AG04449 (cell line): ENCODE results near the gene HAND2.

Source experiments
- CTCF ChIA-PET: fragments of 350-600 bp; formaldehyde crosslinking; extraction: SDS; loops from one replicate; lab custom pipeline; 2021; ENCODE audit warnings: antibody characterized with exemption; lab: Yijun Ruan, JAX
- POLR2A ChIA-PET: fragments of 400-600, 350-600 bp; formaldehyde crosslinking; extraction: SDS; loops from one replicate; lab custom pipeline; 2020; ENCODE audit warnings: antibody characterized with exemption, inconsistent platforms; lab: Yijun Ruan, JAX
- DNase-seq: peaks from one replicate; pipeline ENCODE4 v3.0.0-alpha.2; 2010; ENCODE audit warnings: low read depth, low spot score
- H3K4me3 ChIP-seq: 2 replicates; pipeline ENCODE4 v1.5.1; 2011; ENCODE audit warnings: low read depth, mild to moderate bottlenecking, control low read depth, low read length
- CTCF ChIP-seq: IDR thresholded peaks from one replicate; pipeline ENCODE4 v1.5.1; 2011; ENCODE audit warnings: mild to moderate bottlenecking, moderate library complexity, low read length, control low read depth, inconsistent platforms; ENCODE audit not compliant: insufficient read depth; ENCODE audit errors: missing control alignments

HAND2 gene

GRCh38 chr4:173478913-173479283 is 51.1 kb downstream of the HAND2 start:
- no peak for TF ChIP-seq CTCF
- DNase-seq, result no peak
- H3K4me3 ChIP-seq, result no peak overlapping the region
- CTCF ChIA-PET, result interaction anchor here (0.8 to 2.8 kb wide), 4 partner anchors 15 to 89 kb away, joined by 3 to 12 read pairs (median 4); no protein-coding TSS in a partner anchor
- POLR2A ChIA-PET, result interaction anchor here (1.1 kb wide), 1 partner anchor 53 kb away, joined by 3 read pairs; no protein-coding TSS in a partner anchor

GRCh38 chr4:173478201-173478912 is 51.7 kb downstream of the HAND2 start:
- ChIA-PET CTCF (interaction anchor here (0.8 to 2.8 kb wide), 6 partner anchors 16 to 159 kb away, joined by 3 to 12 read pairs (median 4); no protein-coding TSS in a partner anchor), POLR2A (interaction anchor here (1.1 kb wide), 1 partner anchor 53 kb away, joined by 3 read pairs; no protein-coding TSS in a partner anchor)
- peak; percentile 55 for DNase-seq
- TF ChIP-seq CTCF, result no peak
- H3K4me3 ChIP-seq, result no peak overlapping the region

GRCh38 chr4:173477016-173477415 is 53.0 kb downstream of the HAND2 start:
- DNase-seq, result no peak
- CTCF ChIA-PET, result interaction anchor here (1.2 to 2.8 kb wide), 4 partner anchors 17 to 513 kb away, joined by 4 to 12 read pairs (median 4); no protein-coding TSS in a partner anchor
- POLR2A ChIA-PET, result no interaction called here
- H3K4me3 ChIP-seq, result no peak overlapping the region
- TF ChIP-seq CTCF, result no peak
